HG03432 (cell line): Measurements from ENCODE around the gene WWP2.
"Not testable (repeated sequence)": the region's sequence is repeated elsewhere in the genome, so short reads cannot be mapped to it uniquely, and the experiment has no call there.

ENCODE experiments used
- ATAC-seq: cut with Tn5 transposase; IDR thresholded peaks from one replicate; pipeline ENCODE4 v1.9.1; 2021; ENCODE audit warnings: mild to moderate bottlenecking, moderate library complexity; ENCODE audit not compliant: unreplicated experiment

WWP2 gene

DNA sequence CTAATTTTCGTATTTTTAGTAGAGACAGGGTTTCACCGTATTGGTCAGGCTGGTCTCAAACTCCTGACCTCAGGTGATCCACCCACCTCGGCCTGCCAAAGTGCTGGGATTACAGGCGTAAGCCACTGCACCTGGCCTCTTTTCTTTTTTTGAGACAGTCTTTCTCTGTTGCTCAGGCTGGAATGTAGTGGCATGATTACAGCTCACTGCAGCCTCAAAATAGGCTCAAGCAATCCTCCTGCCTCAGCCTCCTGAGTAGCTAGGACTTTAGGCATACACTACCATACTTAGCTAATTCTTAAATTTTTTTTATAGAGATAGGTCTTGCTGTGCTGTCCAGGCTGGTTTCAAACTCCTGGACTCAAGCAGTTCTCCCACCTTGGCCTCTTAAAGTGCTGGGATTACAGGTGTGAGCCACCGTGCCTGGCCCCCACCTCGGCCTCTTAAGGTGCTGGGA lies 29.3 kb downstream of the WWP2 start:
- not testable (repeated sequence) for ATAC-seq

DNA sequence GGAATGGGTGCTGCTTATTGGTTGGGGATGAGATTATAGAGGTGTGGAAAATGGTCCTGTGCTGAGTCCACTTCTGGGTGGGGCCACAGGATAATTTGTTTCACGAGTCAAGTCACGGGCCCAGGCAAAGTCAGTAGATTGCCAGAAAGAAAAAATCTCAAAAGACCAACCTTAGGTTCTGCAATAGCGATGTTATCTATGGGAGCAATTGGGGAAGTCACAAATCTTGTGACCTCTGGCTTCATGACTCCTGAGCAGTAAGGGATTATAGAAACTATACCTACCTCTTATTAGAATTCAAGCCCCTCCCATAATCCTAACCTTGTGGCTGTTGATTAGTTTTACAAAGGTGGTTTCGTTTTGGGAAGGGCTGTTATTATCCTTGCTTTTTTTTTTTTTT lies 31.4 kb downstream of the WWP2 start:
- no peak for ATAC-seq

DNA sequence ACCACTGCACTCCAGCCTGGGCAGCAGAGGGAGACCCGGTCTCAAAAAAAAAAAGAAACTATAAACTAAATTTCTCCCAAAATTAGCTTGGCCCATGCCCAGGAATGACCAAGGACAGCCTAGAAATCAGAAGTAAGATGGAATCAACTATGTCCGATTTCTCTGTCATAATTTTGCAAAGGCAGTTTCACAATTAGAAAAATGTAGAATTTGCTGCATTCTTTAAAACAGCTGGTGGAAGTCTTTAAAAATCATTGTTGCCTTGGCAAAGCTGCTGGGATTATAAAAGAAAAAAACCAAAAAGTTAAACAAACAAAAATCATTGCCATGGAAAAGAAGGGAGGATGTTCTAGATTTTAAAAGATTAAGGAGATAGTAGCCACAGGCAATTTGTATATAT lies 32.4 kb downstream of the WWP2 start:
- ATAC-seq, result no peak

DNA sequence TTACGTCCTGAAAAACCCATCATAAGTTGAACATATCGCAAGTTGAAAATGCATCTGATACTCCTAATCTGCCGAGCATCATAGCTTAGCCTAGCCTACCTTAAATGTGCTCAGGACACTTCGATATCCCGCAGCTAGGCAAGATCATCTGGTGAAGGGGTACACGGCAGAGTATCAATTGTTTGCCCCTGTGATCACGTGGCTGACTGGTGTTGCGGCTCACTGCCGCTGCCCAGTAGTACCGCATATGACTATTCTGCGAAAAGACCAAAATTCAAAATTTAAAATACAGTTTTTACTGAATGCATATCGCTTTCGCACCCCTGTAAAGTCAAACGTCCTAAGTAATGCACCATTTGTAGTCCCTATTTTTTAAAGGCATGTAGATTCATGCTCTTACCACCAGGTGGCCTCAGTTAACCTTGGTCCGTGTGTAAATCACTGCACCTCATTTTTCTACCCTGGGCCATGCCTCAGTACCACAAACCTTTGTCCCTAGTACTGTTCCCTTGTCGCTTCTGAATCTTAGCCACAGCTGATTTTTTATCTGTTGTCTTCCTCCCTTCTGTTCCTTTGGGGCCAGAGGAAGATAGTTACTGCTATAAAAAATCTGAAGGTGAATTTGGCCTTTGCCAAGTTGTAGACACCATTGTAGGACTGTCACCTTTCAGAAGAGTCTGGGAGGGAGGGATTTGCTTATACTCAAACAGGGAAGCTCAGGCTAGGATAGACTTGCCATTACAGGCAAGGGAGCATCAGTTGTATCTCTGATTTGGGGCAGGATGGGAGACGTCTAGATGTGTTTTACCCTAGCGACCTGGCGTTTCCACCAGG lies 34.4 kb downstream of the WWP2 start:
- ATAC-seq, result no peak

- ATAC-seq, result no peak
These were observed 36.3 kb downstream of the WWP2 start for GRCh38 chr16:69798466-69798865.

GRCh38 chr16:69799611-69800031 lies 37.5 kb downstream of the WWP2 start:
- no peak for ATAC-seq

DNA sequence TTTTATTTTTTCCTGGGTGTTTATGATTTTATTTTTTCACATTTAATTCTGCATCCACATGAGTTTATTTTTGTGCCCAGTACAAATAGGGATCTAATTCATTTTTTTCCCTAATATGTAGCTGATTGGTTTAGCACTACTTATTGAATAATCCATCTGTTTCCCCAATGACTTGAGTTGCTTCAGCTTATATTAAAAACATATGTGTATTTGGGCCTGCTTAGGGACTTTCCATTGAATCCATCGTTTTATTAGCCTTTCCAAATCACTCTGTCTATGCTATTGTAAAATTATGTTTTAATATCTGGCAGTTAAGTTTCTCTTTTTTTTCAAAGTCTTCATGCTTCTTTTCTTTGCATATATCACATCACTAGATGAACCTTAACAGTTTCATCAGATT lies 42.2 kb downstream of the WWP2 start:
- ATAC-seq, result no peak

GRCh38 chr16:69806776-69807175 lies 44.6 kb downstream of the WWP2 start:
- not testable (repeated sequence) for ATAC-seq

GRCh38 chr16:69812688-69813014 lies 50.5 kb downstream of the WWP2 start:
- no peak for ATAC-seq

DNA sequence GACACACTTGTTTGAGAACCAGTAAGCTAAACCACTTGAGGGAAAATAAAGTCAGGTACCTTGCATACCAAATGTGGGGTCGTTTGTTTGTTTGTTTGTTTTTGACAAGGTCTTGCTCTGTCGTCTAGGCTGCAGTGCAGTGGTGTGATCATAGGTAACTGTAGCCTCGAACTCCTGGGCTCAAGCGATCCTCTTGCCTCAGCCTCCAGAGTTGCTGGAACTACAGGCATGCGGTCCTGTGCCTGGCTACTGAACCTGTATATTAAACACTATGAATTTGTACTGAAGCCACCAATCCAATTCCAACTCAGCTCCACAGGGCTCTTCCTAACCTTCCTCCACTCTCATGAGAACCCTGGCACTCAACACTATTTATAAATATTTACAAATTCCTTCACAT lies 51.9 kb downstream of the WWP2 start:
- ATAC-seq, result no peak

- no peak for ATAC-seq
These were observed 52.4 kb downstream of the WWP2 start for GRCh38 chr16:69814561-69814960.

GRCh38 chr16:69815216-69815883 lies 53.2 kb downstream of the WWP2 start:
- not testable (repeated sequence) for ATAC-seq

- no peak for ATAC-seq
These were observed 54.9 kb downstream of the WWP2 start for GRCh38 chr16:69816996-69817395.

GRCh38 chr16:69818891-69819545 lies 56.9 kb downstream of the WWP2 start:
- no peak for ATAC-seq

DNA sequence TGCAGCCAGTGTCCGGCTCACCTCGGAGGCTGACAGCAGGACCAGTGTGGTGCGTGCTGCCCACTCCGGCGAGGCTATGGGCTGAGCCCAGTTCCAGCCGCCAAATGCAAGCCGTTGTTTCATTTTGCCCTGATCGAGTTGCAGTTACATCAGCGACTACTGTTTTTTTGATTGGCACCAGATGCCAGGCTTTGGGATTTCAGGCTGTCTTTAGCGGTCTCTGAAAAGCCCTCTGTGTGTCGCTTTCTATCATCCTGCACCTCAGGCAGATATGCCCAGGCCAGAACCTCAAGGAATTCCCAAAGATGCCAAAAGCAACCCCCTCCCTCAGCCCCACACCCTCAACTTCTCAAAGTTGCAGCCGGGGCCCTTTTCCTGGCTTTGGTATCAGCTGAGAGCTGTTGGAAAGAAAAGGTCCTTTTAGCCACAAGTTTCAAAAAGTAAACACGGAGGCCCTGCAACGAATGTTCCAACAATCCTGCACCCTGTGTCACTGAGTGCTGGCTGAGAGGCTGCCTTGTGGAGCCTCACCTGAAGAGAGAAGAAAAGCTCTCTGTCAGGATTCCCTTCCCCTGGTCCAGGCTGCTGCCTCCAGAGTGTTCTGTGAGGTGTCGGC lies 58.9 kb downstream of the WWP2 start:
- ATAC-seq, result no peak

DNA sequence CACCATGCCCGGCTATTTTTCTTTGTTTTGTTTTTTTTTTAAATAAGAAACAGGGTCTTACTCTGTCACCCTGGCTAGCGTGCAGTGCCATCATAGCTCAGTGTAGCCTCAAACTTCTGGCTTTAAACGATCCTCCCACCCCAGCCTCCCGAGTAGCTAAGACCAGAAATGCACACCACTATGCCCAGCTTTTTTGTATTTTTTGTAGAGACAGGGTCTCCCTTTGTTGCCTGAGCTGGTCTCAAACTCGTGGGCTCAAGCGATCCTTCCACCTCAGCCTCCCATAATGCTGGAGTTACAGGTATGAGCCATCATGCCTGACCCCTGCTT lies 59.7 kb downstream of the WWP2 start:
- no peak for ATAC-seq

DNA sequence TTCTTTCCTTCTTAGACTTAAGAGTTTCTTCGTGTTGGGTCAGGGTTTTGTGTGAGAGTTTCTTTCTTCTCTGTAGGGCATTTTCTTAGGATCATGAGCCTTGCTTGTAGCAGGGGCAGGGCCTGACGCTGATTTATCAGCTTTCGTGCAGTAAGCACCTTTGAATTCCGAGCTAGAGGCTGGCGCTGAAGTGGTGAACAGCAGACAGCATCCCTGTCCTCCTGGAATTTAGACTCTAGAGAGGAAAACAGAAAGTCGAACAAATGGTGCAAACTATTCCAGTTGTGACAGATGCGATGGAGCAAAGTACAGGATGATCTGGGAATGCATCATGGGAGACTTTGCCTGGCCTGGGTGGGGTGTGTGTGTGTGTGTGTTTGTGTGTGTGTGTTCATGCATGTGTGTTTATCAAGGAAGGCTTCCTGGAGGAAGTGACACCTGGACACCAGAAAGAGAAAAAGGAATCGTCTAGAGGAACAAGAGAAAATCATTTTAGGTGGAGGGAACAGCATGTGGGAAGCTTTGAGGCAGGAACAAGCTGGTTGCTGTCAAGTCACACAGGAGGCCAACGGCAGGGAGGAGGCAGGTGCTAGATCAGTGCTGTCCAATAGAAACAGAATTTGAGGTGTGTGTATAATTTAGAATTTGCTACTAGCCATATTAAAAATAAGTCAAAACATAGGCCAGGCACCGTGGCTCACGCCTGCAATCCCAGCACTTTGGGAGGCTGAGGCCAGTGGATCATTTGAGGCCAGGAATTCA lies 60.2 kb downstream of the WWP2 start:
- no peak for ATAC-seq

DNA sequence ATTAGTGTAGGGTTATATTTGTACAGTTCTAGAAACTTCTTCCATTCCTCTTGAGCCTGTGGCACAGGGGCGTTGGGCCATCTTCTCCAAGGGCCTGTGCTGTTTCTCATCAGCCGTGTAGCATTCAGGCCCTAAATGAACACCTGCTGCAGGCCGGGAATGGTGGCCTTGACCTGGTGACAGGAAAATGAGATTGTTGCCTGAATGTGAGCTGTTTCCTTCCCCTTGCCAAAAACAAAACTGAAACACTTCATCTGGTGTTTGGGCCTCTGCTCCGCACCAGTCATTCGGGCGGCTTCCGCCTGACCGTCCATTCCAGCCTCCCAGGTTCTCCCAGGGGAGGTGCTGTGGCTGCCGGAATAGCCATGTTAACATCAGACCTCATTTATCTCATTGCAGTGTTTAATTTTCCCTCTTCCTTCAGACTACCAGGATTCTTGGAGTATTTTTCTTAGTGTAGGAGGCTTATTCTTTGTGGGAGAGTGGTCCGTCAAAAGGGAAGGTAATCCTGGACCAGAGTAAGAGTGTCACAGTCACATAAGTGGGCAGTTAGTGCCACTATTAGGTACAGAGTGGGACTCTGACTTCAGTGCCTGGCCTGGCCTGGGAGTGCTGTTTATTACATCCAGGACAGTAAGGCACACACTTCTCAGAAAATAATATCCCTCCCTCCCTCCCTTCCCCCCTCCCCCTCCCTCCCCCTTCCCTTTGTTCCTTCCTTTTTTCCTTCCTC lies 61.9 kb downstream of the WWP2 start:
- peak; percentile 90 for ATAC-seq

GRCh38 chr16:69824564-69825142 lies 62.5 kb downstream of the WWP2 start:
- ATAC-seq, result not testable (repeated sequence)

DNA sequence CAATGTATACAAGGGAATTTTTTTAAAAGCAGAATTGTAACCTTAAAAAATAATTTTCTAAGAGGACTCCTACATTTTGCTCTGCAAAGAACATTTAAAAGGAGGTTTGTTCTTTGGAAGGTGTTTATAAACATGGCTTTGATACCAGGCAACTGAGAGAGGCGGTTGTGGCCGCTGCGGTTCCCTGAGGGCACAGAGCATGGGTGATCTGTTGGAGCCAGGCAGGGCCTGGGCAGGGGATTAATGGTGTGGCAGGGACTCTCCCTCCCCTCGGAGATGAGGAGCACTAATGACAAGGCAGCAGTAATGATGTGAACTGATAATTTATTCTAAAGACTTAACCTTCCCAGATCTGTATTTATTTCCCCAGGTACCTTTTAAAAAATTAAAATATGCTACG lies 65.4 kb downstream of the WWP2 start:
- ATAC-seq, result no peak
